K562 (cell line): ENCODE results near the gene GYS1. TPM values are rescaled to one million over a fixed set of nuclear protein-coding genes. Genes with fewer than 3 reads are reported as not detected.

Source experiments
- ASH1L ChIP-seq: fragments of 450-650 bp; IDR thresholded peaks from 2 replicates; pipeline ENCODE4 v1.6.1; 2018; ENCODE audit warnings: borderline replicate concordance, mild to moderate bottlenecking, low read depth; ENCODE audit not compliant: partially characterized antibody
- CTBP1 ChIP-seq: fragments of 450-650 bp; IDR thresholded peaks from 2 replicates; pipeline ENCODE4 v1.6.1; 2016; ENCODE audit warnings: borderline replicate concordance
- E2F3 ChIP-seq: fragments of 250-450 bp; sonication (Bioruptor Pico); IDR thresholded peaks from 2 replicates; pipeline ENCODE4 v1.4.0; 2020; ENCODE audit warnings: mild to moderate bottlenecking
- ETV5 ChIP-seq: sonication (generic); formaldehyde crosslinking; IDR thresholded peaks from 2 replicates; pipeline ENCODE4 v1.4.0; 2020; ENCODE audit warnings: low read depth, mild to moderate bottlenecking, missing genetic modification reagents
- KLF13 ChIP-seq: fragments of 450-650 bp; IDR thresholded peaks from 2 replicates; pipeline ENCODE4 v1.6.1; 2016; ENCODE audit warnings: missing genetic modification characterization, low read depth, mild to moderate bottlenecking, missing compliant biosample characterization, moderate library complexity, borderline replicate concordance
- LARP7 ChIP-seq: fragments of 450-650 bp; IDR thresholded peaks from 2 replicates; pipeline ENCODE4 v1.6.1; 2016
- MAZ ChIP-seq, 2 experiments: fragments of 450-650 bp in 1 of 2; sonication (generic) in 1 of 2; formaldehyde crosslinking; IDR thresholded peaks in 1 of 2; conservative IDR thresholded peaks in 1 of 2; 2 replicates each; pipeline versions ENCODE4 v1.4.0 to v1.5.0; 2020; ENCODE audit warnings: mild to moderate bottlenecking in 1 of 2, missing genetic modification reagents in 1 of 2
- MBD2 ChIP-seq: sonication (generic); IDR thresholded peaks from 2 replicates; pipeline ENCODE4 v1.6.1; 2016; ENCODE audit warnings: low read depth, borderline replicate concordance
- MCM5 ChIP-seq: fragments of 450-650 bp; IDR thresholded peaks from 2 replicates; pipeline ENCODE4 v1.6.1; 2016; ENCODE audit warnings: low read depth
- RNF2 ChIP-seq: sonication (generic); IDR thresholded peaks from 2 replicates; pipeline ENCODE4 v1.6.1; 2016
- SMAD1 ChIP-seq: fragments of 150-350 bp; IDR thresholded peaks from 2 replicates; pipeline ENCODE4 v1.6.1; 2014; ENCODE audit warnings: low read length, low read depth; ENCODE audit not compliant: partially characterized antibody
- SRF ChIP-seq, 2 experiments: fragments of 250-450, 450-650 bp in 1 of 2; sonication (Bioruptor Pico) in 1 of 2; sonication (generic) in 1 of 2; formaldehyde crosslinking; IDR thresholded peaks; 2 replicates each; pipeline versions ENCODE4 v1.5.0 to v1.5.1; 2020 to 2022; ENCODE audit warnings: mild to moderate bottlenecking in 1 of 2, missing genetic modification reagents in 1 of 2
- TCF3 ChIP-seq: sonication (generic); formaldehyde crosslinking; IDR thresholded peaks from 2 replicates; pipeline ENCODE4 v1.4.0; 2020; ENCODE audit warnings: mild to moderate bottlenecking, missing genetic modification reagents
- TRIM28 ChIP-seq: fragments of 450-650 bp; IDR thresholded peaks from 2 replicates; pipeline ENCODE4 v1.6.1; 2017
- ZNF134 ChIP-seq: fragments of 250-450 bp; sonication (Bioruptor Pico); conservative IDR thresholded peaks from 2 replicates; pipeline ENCODE4 v1.4.0; 2020
- ZNF253 ChIP-seq: fragments of 250-450 bp; sonication (Bioruptor Pico); conservative IDR thresholded peaks from 2 replicates; pipeline ENCODE4 v1.6.1; 2021; ENCODE audit warnings: mild to moderate bottlenecking
- ZNF311 ChIP-seq: fragments of 250-450 bp; sonication (Bioruptor Pico); IDR thresholded peaks from 2 replicates; pipeline ENCODE4 v1.4.0; 2020; ENCODE audit warnings: mild to moderate bottlenecking, moderate library complexity
- ZNF589 ChIP-seq: fragments of 200-800 bp; sonication (Bioruptor generic); IDR thresholded peaks from 2 replicates; pipeline ENCODE4 v1.6.1; 2016; ENCODE audit warnings: low read depth, missing genetic modification characterization, missing compliant biosample characterization
- polyA plus RNA-seq, 8 experiments: library from polyadenylated mRNA; depleted of rRNA in 4 of 8; stranded (reverse) in 5 of 8; unstranded in 3 of 8; fragments of >200 nt; fragmentation: Nextera tagmentation in 2 of 8; fragmentation: Illumina TruSeq in 1 of 8; extraction: Ambion mirVana in 2 of 8; extraction: Trizol in 1 of 8; gene quantifications; 2 replicates each; pipeline versions ENCODE4 v1.2.1 to v1.2.3, GENCODE V29; 2011 to 2014; ENCODE audit warnings: inconsistent platforms in 1 of 8, missing spikeins in 1 of 8
- total RNA-seq, 7 experiments: library from RNA; depleted of rRNA in 6 of 7; stranded (reverse); fragments of >200 nt in 6 of 7; fragmentation: Illumina TruSeq in 2 of 7; extraction: Trizol in 2 of 7; gene quantifications; 2 replicates each; pipeline versions ENCODE4 v1.2.1 to v1.2.3, GENCODE V29; 2011 to 2021; ENCODE audit warnings: low replicate concordance in 1 of 7
- TF ChIP-seq, protein P1 (sequence below): fragments of 450-650 bp; formaldehyde crosslinking; IDR thresholded peaks from 2 replicates; pipeline ENCODE4 v1.4.0; 2022; ENCODE audit warnings: mild to moderate bottlenecking, moderate library complexity
- TF ChIP-seq, protein P2 (sequence below): sonication (generic); formaldehyde crosslinking; IDR thresholded peaks from 2 replicates; pipeline ENCODE4 v1.8.0; 2022; ENCODE audit warnings: missing genetic modification reagents, mild to moderate bottlenecking, borderline replicate concordance
- TF ChIP-seq, protein P3 (sequence below): fragments of 250-450 bp; sonication (Bioruptor Pico); IDR thresholded peaks from 2 replicates; pipeline ENCODE4 v1.9.0; 2021; ENCODE audit warnings: mild to moderate bottlenecking

Gene GYS1
- total and polyA plus RNA-seq, 9 of the 15 experiments (the other 6 are each of a cell fraction or from before 2014, with no cell fraction given), result 1.9 to 31.1 (median 15.2) TPM

DNA sequence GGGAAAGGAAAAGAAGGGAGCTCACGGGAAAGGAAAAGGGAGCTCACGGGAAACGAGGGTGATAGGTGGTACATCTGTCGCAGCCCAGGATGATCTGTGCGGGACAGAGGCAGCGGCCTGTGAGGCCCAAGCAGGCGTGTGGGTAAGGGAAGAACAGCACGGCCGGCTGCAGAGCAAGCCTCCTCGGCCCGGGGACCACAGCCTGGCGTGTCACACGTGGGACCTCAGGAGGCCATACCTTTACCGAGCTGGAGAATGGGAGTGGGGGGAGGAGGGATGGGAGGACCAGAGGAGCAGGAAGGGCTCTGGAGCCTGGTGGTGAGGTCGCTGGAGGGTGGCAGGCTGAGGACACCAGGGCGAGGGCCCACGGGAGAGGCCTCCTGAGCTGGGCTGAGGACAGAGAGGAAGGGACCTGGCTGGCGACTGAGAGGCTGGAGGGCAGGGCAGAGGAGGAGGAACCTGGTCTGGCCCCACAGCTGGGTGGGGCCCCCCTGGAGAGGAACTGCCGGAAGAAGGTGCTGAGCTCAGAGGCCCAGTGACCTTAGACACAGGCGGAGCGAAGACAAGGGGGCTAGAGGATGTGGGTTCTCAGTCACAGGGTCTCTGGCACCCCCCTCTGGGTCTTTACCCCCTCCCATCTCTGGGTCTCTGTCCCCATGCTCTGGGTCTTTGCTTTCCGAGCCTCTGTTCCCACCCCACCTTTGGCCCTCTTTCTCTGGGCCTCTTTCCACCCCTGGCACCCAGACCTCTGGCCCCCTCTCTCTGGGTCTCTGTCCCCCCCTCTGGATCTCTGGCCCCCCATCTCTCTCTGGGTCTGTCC is 30.9 kb downstream of the GYS1 start (continued):
- TF ChIP-seq ZNF311 (no peak), CTBP1 (peak; percentile 77; the same call in 1 of the 2 replicates), TCF3 (CRISPR knock-in tag) (no peak), SRF (CRISPR knock-in tag; IDR thresholded peaks at IDR 0.05) (peak in 1 of 2 experiments; percentile 77; a peak in 1 of 4 replicates), MBD2 (peak; percentile 62), ZNF253 (CRISPR knock-in tag) (no peak), TRIM28 (no peak), MAZ (CRISPR knock-in tag; conservative IDR thresholded peaks at IDR 0.05 in 1 of 2, IDR thresholded peaks at IDR 0.05 in 1 of 2) (peak; percentile 93 to 95), SMAD1 (no peak), ETV5 (CRISPR knock-in tag) (peak; percentile 82), ZNF134 (CRISPR knock-in tag) (0 out of 2 replicates have a peak, but pooled peaks have one; percentile 4), LARP7 (0 out of 2 replicates have a peak, but pooled peaks have one; percentile 20), RNF2 (peak; percentile 55; the same call in 1 of the 2 replicates), KLF13 (tag) (no peak), ASH1L (no peak), ZNF589 (CRISPR knock-in tag) (no peak), E2F3 (0 out of 2 replicates have a peak, but pooled peaks have one; percentile 41), MCM5 (no peak)
- TF ChIP-seq, protein P1, sequence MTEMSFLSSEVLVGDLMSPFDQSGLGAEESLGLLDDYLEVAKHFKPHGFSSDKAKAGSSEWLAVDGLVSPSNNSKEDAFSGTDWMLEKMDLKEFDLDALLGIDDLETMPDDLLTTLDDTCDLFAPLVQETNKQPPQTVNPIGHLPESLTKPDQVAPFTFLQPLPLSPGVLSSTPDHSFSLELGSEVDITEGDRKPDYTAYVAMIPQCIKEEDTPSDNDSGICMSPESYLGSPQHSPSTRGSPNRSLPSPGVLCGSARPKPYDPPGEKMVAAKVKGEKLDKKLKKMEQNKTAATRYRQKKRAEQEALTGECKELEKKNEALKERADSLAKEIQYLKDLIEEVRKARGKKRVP (CRISPR knock-in tag), result no peak; the same call in 1 of the 2 replicates
- TF ChIP-seq, protein P2, sequence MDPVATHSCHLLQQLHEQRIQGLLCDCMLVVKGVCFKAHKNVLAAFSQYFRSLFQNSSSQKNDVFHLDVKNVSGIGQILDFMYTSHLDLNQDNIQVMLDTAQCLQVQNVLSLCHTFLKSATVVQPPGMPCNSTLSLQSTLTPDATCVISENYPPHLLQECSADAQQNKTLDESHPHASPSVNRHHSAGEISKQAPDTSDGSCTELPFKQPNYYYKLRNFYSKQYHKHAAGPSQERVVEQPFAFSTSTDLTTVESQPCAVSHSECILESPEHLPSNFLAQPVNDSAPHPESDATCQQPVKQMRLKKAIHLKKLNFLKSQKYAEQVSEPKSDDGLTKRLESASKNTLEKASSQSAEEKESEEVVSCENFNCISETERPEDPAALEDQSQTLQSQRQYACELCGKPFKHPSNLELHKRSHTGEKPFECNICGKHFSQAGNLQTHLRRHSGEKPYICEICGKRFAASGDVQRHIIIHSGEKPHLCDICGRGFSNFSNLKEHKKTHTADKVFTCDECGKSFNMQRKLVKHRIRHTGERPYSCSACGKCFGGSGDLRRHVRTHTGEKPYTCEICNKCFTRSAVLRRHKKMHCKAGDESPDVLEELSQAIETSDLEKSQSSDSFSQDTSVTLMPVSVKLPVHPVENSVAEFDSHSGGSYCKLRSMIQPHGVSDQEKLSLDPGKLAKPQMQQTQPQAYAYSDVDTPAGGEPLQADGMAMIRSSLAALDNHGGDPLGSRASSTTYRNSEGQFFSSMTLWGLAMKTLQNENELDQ (CRISPR knock-in tag), result no peak
- TF ChIP-seq, protein P3, sequence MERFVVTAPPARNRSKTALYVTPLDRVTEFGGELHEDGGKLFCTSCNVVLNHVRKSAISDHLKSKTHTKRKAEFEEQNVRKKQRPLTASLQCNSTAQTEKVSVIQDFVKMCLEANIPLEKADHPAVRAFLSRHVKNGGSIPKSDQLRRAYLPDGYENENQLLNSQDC (CRISPR knock-in tag), result no peak
